Gastroesophageal sphincter (tissue), 2 donors: ENCODE results near the gene TMEM114.

Experiments used
- EP300 ChIP-seq: sonication (generic); formaldehyde crosslinking; IDR thresholded peaks from one replicate; pipeline ENCODE4 v1.6.1; 2017; ENCODE audit warnings: antibody characterized with exemption, mild to moderate bottlenecking
- POLR2AphosphoS5 ChIP-seq: sonication (generic); formaldehyde crosslinking; IDR thresholded peaks from one replicate; pipeline ENCODE4 v1.6.1; 2017; ENCODE audit warnings: antibody characterized with exemption

DNA sequence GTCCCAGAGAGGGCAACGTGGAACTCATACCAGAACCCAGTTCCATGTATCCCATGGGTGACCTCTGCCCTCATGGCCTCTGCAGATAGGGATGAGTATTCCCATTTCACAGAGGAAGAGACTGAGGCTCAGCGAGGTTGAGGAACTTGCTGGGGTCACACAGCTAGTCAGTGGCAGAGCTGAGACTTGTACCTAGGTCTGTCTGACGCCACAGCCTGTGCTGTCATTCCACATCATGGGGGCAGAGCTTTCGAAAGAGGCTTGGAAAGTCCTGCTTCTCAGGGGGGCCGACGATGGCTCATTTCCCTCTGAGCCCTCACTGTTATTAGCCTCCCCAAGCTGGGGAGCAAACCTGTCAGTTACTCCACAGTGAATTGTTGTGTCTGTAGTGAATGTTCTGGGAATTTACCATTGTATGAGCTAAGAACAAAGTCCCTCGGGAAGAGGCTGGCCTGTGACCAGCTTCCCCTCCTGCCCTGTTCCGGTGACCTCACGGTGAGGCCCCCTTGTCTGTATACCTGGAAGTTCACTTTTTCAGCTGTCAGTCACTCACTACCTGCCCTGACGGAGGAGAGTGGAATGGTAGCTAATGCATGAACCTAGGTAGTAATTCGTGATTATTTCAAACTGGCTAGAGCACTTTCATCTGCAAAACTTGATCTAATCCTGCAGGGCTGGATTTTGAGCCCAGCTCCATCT lies 40.1 kb upstream of the TMEM114 start:
- TF ChIP-seq POLR2AphosphoS5 = no peak
- TF ChIP-seq EP300 = no peak
